ENCODE results near the gene BICRAL.

Gene BICRAL

DNA sequence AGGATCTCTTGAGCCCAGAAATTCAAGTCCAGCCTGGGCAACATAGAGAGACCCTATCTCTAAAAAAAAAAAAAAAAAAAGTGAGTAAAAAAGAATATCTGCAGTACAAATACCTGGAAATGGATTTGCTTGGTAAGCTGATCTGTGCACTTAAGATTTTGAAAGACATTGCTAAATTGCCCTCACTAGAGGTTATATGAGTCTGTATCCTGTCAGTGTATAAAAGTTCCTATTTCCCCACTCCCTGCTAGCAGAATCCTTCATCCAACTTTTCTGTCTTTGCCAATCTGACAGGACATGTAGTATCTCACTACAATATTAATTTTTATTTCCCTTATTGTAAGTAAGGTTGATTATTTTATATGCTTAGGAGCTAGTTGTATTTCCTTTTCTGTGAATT is 36.1 kb downstream of the BICRAL start:
- TF ChIP-seq, protein P1, sequence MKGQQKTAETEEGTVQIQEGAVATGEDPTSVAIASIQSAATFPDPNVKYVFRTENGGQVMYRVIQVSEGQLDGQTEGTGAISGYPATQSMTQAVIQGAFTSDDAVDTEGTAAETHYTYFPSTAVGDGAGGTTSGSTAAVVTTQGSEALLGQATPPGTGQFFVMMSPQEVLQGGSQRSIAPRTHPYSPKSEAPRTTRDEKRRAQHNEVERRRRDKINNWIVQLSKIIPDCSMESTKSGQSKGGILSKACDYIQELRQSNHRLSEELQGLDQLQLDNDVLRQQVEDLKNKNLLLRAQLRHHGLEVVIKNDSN (IDR thresholded peaks at IDR 0.05) = no peak
- TF ChIP-seq FOXM1 (IDR thresholded peaks at IDR 0.05; ENCODE audit: borderline replicate concordance, low read depth) (no peak), RAD21 (IDR thresholded peaks at IDR 0.05; ENCODE audit: low read depth) (no peak), MAX (IDR thresholded peaks at IDR 0.05) (no peak), NFIC (IDR thresholded peaks at IDR 0.05) (no peak), CEBPB (IDR thresholded peaks at IDR 0.05) (no peak), ZBTB7A (IDR thresholded peaks at IDR 0.05; ENCODE audit: low read depth) (no peak), EGR1 (IDR thresholded peaks at IDR 0.05) (no peak), TCF12 (IDR thresholded peaks at IDR 0.05; ENCODE audit: low read depth) (no peak), YY1 (IDR thresholded peaks at IDR 0.05; ENCODE audit: low read depth) (no peak), EP300 (IDR thresholded peaks at IDR 0.05; ENCODE audit: borderline replicate concordance) (no peak), CREB1 (IDR thresholded peaks at IDR 0.05; ENCODE audit: low read depth) (no peak)

DNA sequence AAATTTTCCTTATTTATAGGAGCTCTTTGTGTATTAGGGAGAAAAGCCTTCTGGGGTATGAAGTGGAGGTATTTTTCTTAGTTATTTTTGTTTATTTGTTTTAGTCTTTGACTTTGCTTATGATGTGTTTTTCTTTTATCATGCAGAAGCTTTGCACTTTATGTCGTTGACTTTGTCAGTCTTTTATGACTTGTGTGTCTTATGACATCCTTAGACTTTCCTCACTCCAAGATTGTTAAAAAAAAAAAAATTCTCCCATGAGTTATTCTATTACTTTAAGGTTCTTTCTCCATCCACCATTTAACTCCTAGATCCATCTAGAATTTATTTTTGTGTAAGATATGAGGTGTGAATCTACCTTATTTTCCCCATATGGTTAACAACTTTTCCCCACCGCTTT is 36.6 kb downstream of the BICRAL start:
- TF ChIP-seq ZBTB7A (IDR thresholded peaks at IDR 0.05; ENCODE audit: low read depth) = no peak
- no peak for TF ChIP-seq YY1 (IDR thresholded peaks at IDR 0.05; ENCODE audit: low read depth)
- no peak for TF ChIP-seq EP300 (IDR thresholded peaks at IDR 0.05; ENCODE audit: borderline replicate concordance)
- TF ChIP-seq, protein P1 (IDR thresholded peaks at IDR 0.05) = no peak

DNA sequence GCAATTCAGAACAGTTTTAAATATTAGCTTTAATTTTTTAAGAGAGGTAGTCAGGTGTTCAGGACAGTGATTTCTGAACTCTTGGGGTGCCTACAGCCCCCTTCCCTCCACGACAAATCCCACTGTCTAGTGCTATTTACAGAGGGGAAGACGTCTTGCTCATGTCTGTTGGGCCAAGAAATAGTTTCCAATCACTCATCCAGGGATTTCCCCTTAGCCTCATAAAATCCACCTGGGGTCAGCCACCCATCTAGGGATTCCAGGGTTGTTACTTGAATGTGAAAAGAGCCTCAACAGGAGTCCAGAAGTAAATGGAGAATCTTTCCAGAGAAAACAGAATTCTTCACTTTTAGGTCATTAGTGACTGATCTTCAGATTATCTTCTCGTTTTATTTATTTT is 37.0 kb downstream of the BICRAL start:
- TF ChIP-seq YY1 (IDR thresholded peaks at IDR 0.05; ENCODE audit: low read depth) = no peak
- TF ChIP-seq TEAD4 (IDR thresholded peaks at IDR 0.05) = no peak
- TF ChIP-seq FOXM1 (IDR thresholded peaks at IDR 0.05; ENCODE audit: borderline replicate concordance, low read depth) = no peak
- TF ChIP-seq NFIC (IDR thresholded peaks at IDR 0.05) = no peak
- TF ChIP-seq RAD21 (IDR thresholded peaks at IDR 0.05; ENCODE audit: low read depth) = no peak
- TF ChIP-seq, protein P1 (IDR thresholded peaks at IDR 0.05) = no peak
- TF ChIP-seq TCF12 (IDR thresholded peaks at IDR 0.05; ENCODE audit: low read depth) = no peak
- TF ChIP-seq EGR1 (IDR thresholded peaks at IDR 0.05) = no peak
- no peak for TF ChIP-seq EP300 (IDR thresholded peaks at IDR 0.05; ENCODE audit: borderline replicate concordance)
- no peak for TF ChIP-seq REST (IDR thresholded peaks at IDR 0.05; ENCODE audit: low read depth)
- no peak for TF ChIP-seq TAF1 (IDR thresholded peaks at IDR 0.05; ENCODE audit: low read depth)
- TF ChIP-seq CEBPB (IDR thresholded peaks at IDR 0.05) = no peak
- TF ChIP-seq ZBTB7A (IDR thresholded peaks at IDR 0.05; ENCODE audit: low read depth) = no peak
- no peak for TF ChIP-seq CREB1 (IDR thresholded peaks at IDR 0.05; ENCODE audit: low read depth)
- no peak for TF ChIP-seq MAX (IDR thresholded peaks at IDR 0.05)

- TF ChIP-seq TEAD4 (IDR thresholded peaks at IDR 0.05) (no peak), REST (IDR thresholded peaks at IDR 0.05; ENCODE audit: low read depth) (no peak), CREB1 (IDR thresholded peaks at IDR 0.05; ENCODE audit: low read depth) (no peak), EP300 (IDR thresholded peaks at IDR 0.05; ENCODE audit: borderline replicate concordance) (no peak), TAF1 (IDR thresholded peaks at IDR 0.05; ENCODE audit: low read depth) (no peak), CEBPB (IDR thresholded peaks at IDR 0.05) (no peak), MAX (IDR thresholded peaks at IDR 0.05) (no peak), EGR1 (IDR thresholded peaks at IDR 0.05) (no peak), FOXM1 (IDR thresholded peaks at IDR 0.05; ENCODE audit: borderline replicate concordance, low read depth) (no peak), TCF12 (IDR thresholded peaks at IDR 0.05; ENCODE audit: low read depth) (no peak), RAD21 (IDR thresholded peaks at IDR 0.05; ENCODE audit: low read depth) (no peak)
- TF ChIP-seq, protein P1 (IDR thresholded peaks at IDR 0.05) = no peak
These were observed 38.1 kb downstream of the BICRAL start for GRCh38 chr6:42819803-42820511.
